Urinary bladder (tissue), 4 donors: ENCODE results near the gene VASN. TPM values are rescaled to one million over a fixed set of nuclear protein-coding genes. Genes with fewer than 3 reads are reported as not detected.
"Not testable (repeated sequence)": the region's sequence is repeated elsewhere in the genome, so short reads cannot be mapped to it uniquely, and the experiment has no call there.

ENCODE experiments used
- DNase-seq: peaks from one replicate; pipeline ENCODE4 v3.0.0-alpha.2; 2015; ENCODE audit errors: extremely low spot score
- H3K27ac ChIP-seq: one replicate; pipeline ENCODE4 v1.5.1; 2013; ENCODE audit warnings: low read depth, mild to moderate bottlenecking, moderate library complexity
- H3K36me3 ChIP-seq: one replicate; pipeline ENCODE4 v1.6.1; 2013; ENCODE audit warnings: mild to moderate bottlenecking, moderate library complexity; ENCODE audit not compliant: insufficient read depth
- H3K4me1 ChIP-seq: one replicate; pipeline ENCODE4 v1.6.1; 2013; ENCODE audit warnings: mild to moderate bottlenecking, moderate library complexity; ENCODE audit not compliant: insufficient read depth
- H3K4me3 ChIP-seq: one replicate; pipeline ENCODE4 v1.5.1; 2013; ENCODE audit warnings: low read depth, low read length
- WGBS: extraction: QIAGEN DNeasy Blood & Tissue Kit; methylation state at CpG from one replicate; pipeline ENCODE4 v1.1.7; 2013; 5-methylcytosine and 5-hydroxymethylcytosine counted together
- polyA plus RNA-seq: library from polyadenylated mRNA; stranded (reverse); fragments of 200-250 nt; gene quantifications from one replicate; pipeline ENCODE4 v1.2.3, GENCODE V29; 2013
- total RNA-seq: library from RNA; depleted of rRNA; stranded (reverse); fragments of >200 nt; gene quantifications from one replicate; pipeline ENCODE4 v1.2.3, GENCODE V29; 2014
- donor health status: healthy with polysubstance abuse.
- donor health status: healthy.

Gene VASN
- total and polyA plus RNA-seq, 2 donors: 20.8 to 47.6 TPM

GRCh38 chr16:4342866-4343744 lies 28.5 kb upstream of the VASN start:
- no peak overlapping the region for H3K4me3 ChIP-seq
- 90% methylated on average over 21 of the region's 21 CpGs for WGBS
- DNase-seq: no peak
- H3K4me1 ChIP-seq: no peaks in the 10 kb centered on the region
- H3K27ac ChIP-seq: no peak overlapping the region
- no peaks in the 10 kb centered on the region for H3K36me3 ChIP-seq

- DNase-seq, H3K4me3 ChIP-seq, H3K36me3 ChIP-seq, H3K4me1 ChIP-seq, H3K27ac ChIP-seq: not testable (repeated sequence)
- WGBS: 61% methylated on average over 10 of the region's 10 CpGs
Observed at GRCh38 chr16:4344300-4344982, 27.2 kb upstream of the VASN start.

- Histone ChIP-seq H3K36me3 (no peaks in the 10 kb centered on the region), H3K4me1 (no peaks in the 10 kb centered on the region), H3K4me3 (no peak overlapping the region), H3K27ac (no peak overlapping the region)
- 86% methylated on average over 26 of the region's 26 CpGs for WGBS
- DNase-seq: no peak
Observed at GRCh38 chr16:4344983-4345835, 26.4 kb upstream of the VASN start.

GRCh38 chr16:4345836-4346781 lies 25.5 kb upstream of the VASN start:
- Histone ChIP-seq H3K4me3 (no peak overlapping the region), H3K4me1 (no peaks in the 10 kb centered on the region), H3K36me3 (no peaks in the 10 kb centered on the region), H3K27ac (no peak overlapping the region)
- 78% methylated on average over 14 of the region's 14 CpGs for WGBS
- no peak for DNase-seq

- Histone ChIP-seq H3K27ac (no peak overlapping the region), H3K4me3 (no peak overlapping the region), H3K4me1 (no peaks in the 10 kb centered on the region), H3K36me3 (no peaks in the 10 kb centered on the region)
- no peak for DNase-seq
- 82% methylated on average over 8 of the region's 8 CpGs for WGBS
Observed at GRCh38 chr16:4347010-4347409, 24.6 kb upstream of the VASN start.

- Histone ChIP-seq H3K36me3 (no peaks in the 10 kb centered on the region), H3K4me1 (no peaks in the 10 kb centered on the region), H3K4me3 (no peak overlapping the region), H3K27ac (no peak overlapping the region)
- no peak for DNase-seq
- 79% methylated on average over 17 of the region's 17 CpGs for WGBS
Observed at GRCh38 chr16:4347765-4348509, 23.7 kb upstream of the VASN start.

- H3K27ac ChIP-seq: no peak overlapping the region
- no peak for DNase-seq
- H3K36me3 ChIP-seq: no peaks in the 10 kb centered on the region
- H3K4me3 ChIP-seq: no peak overlapping the region
- H3K4me1 ChIP-seq: no peaks in the 10 kb centered on the region
- 93% methylated on average over 5 of the region's 5 CpGs for WGBS
Observed at GRCh38 chr16:4349332-4349731, 22.3 kb upstream of the VASN start.

GRCh38 chr16:4350365-4350786 lies 21.3 kb upstream of the VASN start:
- 29% methylated on average over 24 of the region's 24 CpGs for WGBS
- no peak overlapping the region for H3K27ac ChIP-seq
- H3K4me1 ChIP-seq: no peaks in the 10 kb centered on the region
- DNase-seq: no peak
- peak overlapping the region; percentile 88 for H3K4me3 ChIP-seq
- H3K36me3 ChIP-seq: no peaks in the 10 kb centered on the region

GRCh38 chr16:4350787-4351659 lies 20.6 kb upstream of the VASN start, which contains the start of gene PAM16:
Gene PAM16 (minus strand): TSS chr16:4351321. CDS start chr16:4351234, 87 bp downstream.
- Histone ChIP-seq H3K27ac (peak within 1 kb of the TSS; percentile 77), H3K4me1 (no peaks in the 10 kb centered on the region), H3K4me3 (peak within 1 kb of the TSS; percentile 88), H3K36me3 (no peaks in the 10 kb centered on the region)
- under 1% methylated on average over 81 of the region's 81 CpGs for WGBS
- peak; percentile 76 for DNase-seq

GRCh38 chr16:4351880-4352279 lies 19.8 kb upstream of the VASN start:
- H3K4me1 ChIP-seq: no peaks in the 10 kb centered on the region
- WGBS: 82% methylated on average over 7 of the region's 7 CpGs
- no peaks in the 10 kb centered on the region for H3K36me3 ChIP-seq
- no peak overlapping the region for H3K27ac ChIP-seq
- no peak for DNase-seq
- no peak overlapping the region for H3K4me3 ChIP-seq

GRCh38 chr16:4352843-4353242 lies 18.8 kb upstream of the VASN start:
- peaks cover 1% of the 10 kb centered on the region for H3K36me3 ChIP-seq
- H3K27ac ChIP-seq: no peak overlapping the region
- 89% methylated on average over 5 of the region's 5 CpGs for whole genome bisulfite sequencing
- H3K4me3 ChIP-seq: no peak overlapping the region
- DNase-seq: no peak
- H3K4me1 ChIP-seq: no peaks in the 10 kb centered on the region
